Medulla oblongata (tissue), 1 donor: ENCODE results near the gene PRKAG2.
"Not testable (repeated sequence)": the region's sequence is repeated elsewhere in the genome, so short reads cannot be mapped to it uniquely, and the experiment has no call there.

Experiments
- DNase-seq: peaks from one replicate; pipeline ENCODE4 v3.0.0-alpha.2; 2015; ENCODE audit errors: extremely low spot score

PRKAG2 gene

GRCh38 chr7:151835636-151836035 is 41.3 kb downstream of the PRKAG2 start:
- DNase-seq, result no peak

- DNase-seq, result no peak
Observed at GRCh38 chr7:151834271-151835035, 42.5 kb downstream of the PRKAG2 start.

- DNase-seq, result no peak
Observed at GRCh38 chr7:151833691-151834090, 43.2 kb downstream of the PRKAG2 start.

GRCh38 chr7:151833213-151833651 is 43.7 kb downstream of the PRKAG2 start:
- DNase-seq, result no peak

GRCh38 chr7:151832656-151833055 is 44.3 kb downstream of the PRKAG2 start:
- no peak for DNase-seq

GRCh38 chr7:151832138-151832537 is 44.8 kb downstream of the PRKAG2 start:
- DNase-seq, result no peak

GRCh38 chr7:151831606-151832005 is 45.3 kb downstream of the PRKAG2 start:
- no peak for DNase-seq

GRCh38 chr7:151830121-151830830 is 46.6 kb downstream of the PRKAG2 start:
- DNase-seq, result no peak

GRCh38 chr7:151829707-151830106 is 47.2 kb downstream of the PRKAG2 start:
- DNase-seq, result no peak

- DNase-seq, result no peak
Observed at GRCh38 chr7:151827620-151828019, 49.3 kb downstream of the PRKAG2 start.

GRCh38 chr7:151826316-151826715 is 50.6 kb downstream of the PRKAG2 start:
- DNase-seq, result not testable (repeated sequence)

GRCh38 chr7:151825721-151826120 is 51.2 kb downstream of the PRKAG2 start:
- peak; percentile 9 for DNase-seq

- DNase-seq, result no peak
Observed at GRCh38 chr7:151824373-151824933, 52.5 kb downstream of the PRKAG2 start.

- DNase-seq, result no peak
Observed at GRCh38 chr7:151823566-151824372, 53.1 kb downstream of the PRKAG2 start.

GRCh38 chr7:151822541-151823181 is 54.3 kb downstream of the PRKAG2 start:
- no peak for DNase-seq

- no peak for DNase-seq
Observed at GRCh38 chr7:151821806-151822540, 54.9 kb downstream of the PRKAG2 start.

- no peak for DNase-seq
Observed at GRCh38 chr7:151821226-151821625, 55.7 kb downstream of the PRKAG2 start.

- no peak for DNase-seq
Observed at GRCh38 chr7:151820491-151821105, 56.3 kb downstream of the PRKAG2 start.

GRCh38 chr7:151819866-151820265 is 57.0 kb downstream of the PRKAG2 start:
- DNase-seq, result no peak
